NCI-H2171 (cell line): ENCODE data around the gene PAX9.
"Not testable (repeated sequence)": the region's sequence is repeated elsewhere in the genome, so short reads cannot be mapped to it uniquely, and the experiment has no call there.

Experiments
- DNase-seq: peaks from one replicate; lab custom pipeline; 2025; lab: John Stamatoyannopoulos, UW

PAX9 gene

GRCh38 chr14:36672095-36672494, 10.4 kb downstream of the PAX9 start:
- no peak for DNase-seq

- DNase-seq: no peak
Measured at GRCh38 chr14:36674659-36675058, 13.0 kb downstream of the PAX9 start.

- no peak for DNase-seq
Measured at GRCh38 chr14:36675581-36675980, 13.9 kb downstream of the PAX9 start.

GRCh38 chr14:36676236-36676635, 14.6 kb downstream of the PAX9 start:
- DNase-seq: no peak

- no peak for DNase-seq
Measured at GRCh38 chr14:36682338-36682737, 20.7 kb downstream of the PAX9 start.

GRCh38 chr14:36683083-36683724, 21.5 kb downstream of the PAX9 start:
- DNase-seq: no peak

GRCh38 chr14:36684946-36685345, 23.3 kb downstream of the PAX9 start:
- no peak for DNase-seq

- no peak for DNase-seq
Measured at GRCh38 chr14:36690311-36691040, 28.8 kb downstream of the PAX9 start.

GRCh38 chr14:36699420-36699819, 37.8 kb downstream of the PAX9 start:
- DNase-seq: not testable (repeated sequence)

- no peak for DNase-seq
Measured at GRCh38 chr14:36700651-36701050, 39.0 kb downstream of the PAX9 start.

- no peak for DNase-seq
Measured at GRCh38 chr14:36701132-36701531, 39.5 kb downstream of the PAX9 start.

GRCh38 chr14:36702474-36702873, 40.8 kb downstream of the PAX9 start:
- no peak for DNase-seq

- DNase-seq: no peak
Measured at GRCh38 chr14:36707570-36707969, 45.9 kb downstream of the PAX9 start.

GRCh38 chr14:36713960-36714703, 52.5 kb downstream of the PAX9 start:
- DNase-seq: no peak

GRCh38 chr14:36716614-36717184, 55.0 kb downstream of the PAX9 start:
- no peak for DNase-seq

GRCh38 chr14:36717363-36717762, 55.7 kb downstream of the PAX9 start:
- DNase-seq: no peak

- DNase-seq: no peak
Measured at GRCh38 chr14:36718216-36718615, 56.6 kb downstream of the PAX9 start.

- no peak for DNase-seq
Measured at GRCh38 chr14:36719823-36720222, 58.2 kb downstream of the PAX9 start.

- DNase-seq: no peak
Measured at GRCh38 chr14:36720657-36721056, 59.0 kb downstream of the PAX9 start.

GRCh38 chr14:36721877-36722276, 60.2 kb downstream of the PAX9 start:
- DNase-seq: no peak

GRCh38 chr14:36723530-36723929, 61.9 kb downstream of the PAX9 start:
- no peak for DNase-seq

- DNase-seq: no peak
Measured at GRCh38 chr14:36724162-36724561, 62.5 kb downstream of the PAX9 start.

- DNase-seq: no peak
Measured at GRCh38 chr14:36726128-36726527, 64.5 kb downstream of the PAX9 start.
